ENCODE results near the gene GMCL2. TPM values are rescaled to one million over a fixed set of nuclear protein-coding genes. Genes with fewer than 3 reads are reported as not detected.
"Not testable (repeated sequence)": the region's sequence is repeated elsewhere in the genome, so short reads cannot be mapped to it uniquely, and the experiment has no call there.

Gene GMCL2
- total RNA-seq, 1 experiment from 2014 or later = not detected

DNA sequence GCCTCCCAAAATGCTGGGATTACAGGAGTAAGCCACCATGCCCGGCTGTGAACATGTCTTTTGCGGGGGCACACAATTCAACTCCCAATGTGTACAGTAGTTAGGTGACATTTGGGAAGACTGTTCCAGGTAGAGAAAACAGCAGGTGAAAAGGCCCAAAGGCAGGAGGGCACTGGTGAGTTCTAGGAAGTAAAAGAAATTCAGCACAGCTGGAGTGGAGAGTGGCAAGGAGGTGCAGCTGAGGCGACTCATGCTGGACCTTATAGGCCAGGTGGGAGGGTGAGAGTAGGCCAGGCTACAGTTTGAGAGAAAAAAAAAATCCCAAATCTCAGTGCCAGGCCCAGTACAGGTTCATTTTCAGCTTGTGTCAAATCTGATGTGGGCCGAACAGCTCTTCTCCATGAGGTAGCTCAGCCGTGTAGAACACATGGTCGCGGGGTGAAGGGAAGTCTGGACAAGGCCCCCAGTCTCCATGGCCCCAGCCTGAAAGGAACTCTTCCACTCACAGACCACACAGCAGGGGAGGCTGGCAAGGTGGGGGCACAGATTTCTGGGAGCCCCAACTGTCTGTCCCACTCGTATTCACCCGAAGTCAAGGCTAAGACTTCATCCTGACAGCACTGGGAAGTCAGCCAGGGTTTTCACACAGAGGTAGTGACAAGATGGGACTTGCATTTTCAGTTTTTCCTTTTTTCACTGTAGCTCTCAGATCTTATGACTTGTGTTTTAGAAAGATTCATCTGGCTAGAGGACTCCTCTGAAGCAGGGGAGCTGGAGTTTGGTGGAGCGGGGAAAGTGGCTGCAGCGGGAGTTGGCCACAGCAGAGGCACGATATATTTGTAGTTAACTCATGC lies 12.6 kb upstream of the GMCL2 start:
- DNase-seq (ENCODE audit: low read depth, low spot score) = no peak
- CTCF ChIA-PET = no interaction called here
- Histone ChIP-seq H3K27ac (ENCODE audit: low read depth, low read length) (no peak overlapping the region), H3K4me3 (replicated peaks in 1 of 2; ENCODE audit: low read depth in 1 of 2, low read length in 2 of 2) (no peak overlapping the region), H3K4me2 (ENCODE audit: low read length) (no peak overlapping the region), H3K9me3 (ENCODE audit: control insufficient read depth in 1 of 2, insufficient read depth in 1 of 2, low read depth in 1 of 2, low read length in 2 of 2) (no peaks in the 10 kb centered on the region), H4K20me1 (ENCODE audit: insufficient read depth) (no peaks in the 10 kb centered on the region), H3K4me1 (ENCODE audit: control insufficient read depth in 1 of 2, insufficient read depth in 2 of 2, low read length in 2 of 2) (peaks cover 5 to 25% of the 10 kb centered on the region in 2 experiments), H2AFZ (ENCODE audit: low read depth, low read length, poor library complexity, severe bottlenecking) (no peak overlapping the region), H3K9me2 (ENCODE audit: insufficient read depth) (no peaks in the 10 kb centered on the region), H3K9ac (ENCODE audit: low read length) (no peak overlapping the region), H3K36me3 (ENCODE audit: control insufficient read depth in 1 of 2, insufficient read depth in 2 of 2, low read length in 2 of 2) (no peaks in the 10 kb centered on the region), H3K79me2 (ENCODE audit: insufficient read depth, low read length) (peaks cover 11% of the 10 kb centered on the region; the same call in 1 of the 2 replicates), H3K27me3 (ENCODE audit: insufficient read depth, low read length) (no peaks in the 10 kb centered on the region)
- RAD21 ChIA-PET (ENCODE audit: low non-redundant PET in 1 of 2, low total read pairs in 2 of 2, uncharacterized antibody in 2 of 2, unreplicated experiment in 2 of 2) = no interaction called here
- no peak for TF ChIP-seq EZH2phosphoT487 (IDR thresholded peaks at IDR 0.05; ENCODE audit: borderline replicate concordance)
- TF ChIP-seq, protein P1, sequence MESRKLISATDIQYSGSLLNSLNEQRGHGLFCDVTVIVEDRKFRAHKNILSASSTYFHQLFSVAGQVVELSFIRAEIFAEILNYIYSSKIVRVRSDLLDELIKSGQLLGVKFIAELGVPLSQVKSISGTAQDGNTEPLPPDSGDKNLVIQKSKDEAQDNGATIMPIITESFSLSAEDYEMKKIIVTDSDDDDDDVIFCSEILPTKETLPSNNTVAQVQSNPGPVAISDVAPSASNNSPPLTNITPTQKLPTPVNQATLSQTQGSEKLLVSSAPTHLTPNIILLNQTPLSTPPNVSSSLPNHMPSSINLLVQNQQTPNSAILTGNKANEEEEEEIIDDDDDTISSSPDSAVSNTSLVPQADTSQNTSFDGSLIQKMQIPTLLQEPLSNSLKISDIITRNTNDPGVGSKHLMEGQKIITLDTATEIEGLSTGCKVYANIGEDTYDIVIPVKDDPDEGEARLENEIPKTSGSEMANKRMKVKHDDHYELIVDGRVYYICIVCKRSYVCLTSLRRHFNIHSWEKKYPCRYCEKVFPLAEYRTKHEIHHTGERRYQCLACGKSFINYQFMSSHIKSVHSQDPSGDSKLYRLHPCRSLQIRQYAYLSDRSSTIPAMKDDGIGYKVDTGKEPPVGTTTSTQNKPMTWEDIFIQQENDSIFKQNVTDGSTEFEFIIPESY (IDR thresholded peaks at IDR 0.05; ENCODE audit: extremely low read depth, insufficient replicate concordance, low read length) = no peak
- POLR2A ChIA-PET = no interaction called here
- no TSS peak for BruUV-seq (replicated peaks)
- no peak for ATAC-seq
- intact Hi-C loops (cut with micrococcal nuclease) = no loop called here

- peaks cover 1% of the 10 kb centered on the region; the same call in 1 of the 2 replicates for H3K79me2 ChIP-seq (ENCODE audit: insufficient read depth, low read length)
- no TSS peak for BruUV-seq (replicated peaks)
- ChIA-PET RAD21 (ENCODE audit: low non-redundant PET in 1 of 2, low total read pairs in 2 of 2, uncharacterized antibody in 2 of 2, unreplicated experiment in 2 of 2) (no interaction called here), CTCF (no interaction called here), POLR2A (no interaction called here)
- H3K27me3 ChIP-seq (ENCODE audit: insufficient read depth, low read length) = no peaks in the 10 kb centered on the region
- no peak overlapping the region for H2AFZ ChIP-seq (ENCODE audit: low read depth, low read length, poor library complexity, severe bottlenecking)
- intact Hi-C loops (cut with micrococcal nuclease) = no loop called here
- DNase-seq (ENCODE audit: low read depth, low spot score) (no peak), ATAC-seq (no peak)
- no peaks in the 10 kb centered on the region for H3K36me3 ChIP-seq (ENCODE audit: control insufficient read depth in 1 of 2, insufficient read depth in 2 of 2, low read length in 2 of 2)
- H3K4me3 ChIP-seq (replicated peaks in 1 of 2; ENCODE audit: low read depth in 1 of 2, low read length in 2 of 2) = no peak overlapping the region
- no peaks in the 10 kb centered on the region for H3K9me2 ChIP-seq (ENCODE audit: insufficient read depth)
- H3K4me1 ChIP-seq (ENCODE audit: control insufficient read depth in 1 of 2, insufficient read depth in 2 of 2, low read length in 2 of 2) = peaks cover 5 to 21% of the 10 kb centered on the region in 2 experiments
- H4K20me1 ChIP-seq (ENCODE audit: insufficient read depth) = no peaks in the 10 kb centered on the region
- H3K4me2 ChIP-seq (ENCODE audit: low read length) = no peak overlapping the region
- no peak overlapping the region for H3K27ac ChIP-seq (ENCODE audit: low read depth, low read length)
- no peak overlapping the region for H3K9ac ChIP-seq (ENCODE audit: low read length)
- TF ChIP-seq YY1 (IDR thresholded peaks at IDR 0.05; ENCODE audit: extremely low read depth, insufficient replicate concordance, low read depth, low read length) (no peak), SP1 (IDR thresholded peaks at IDR 0.05; ENCODE audit: low read depth) (no peak), SRF (IDR thresholded peaks at IDR 0.05; ENCODE audit: low read depth) (no peak), EZH2 (IDR thresholded peaks at IDR 0.05) (no peak), ATF3 (IDR thresholded peaks at IDR 0.05) (no peak), CBX3 (IDR thresholded peaks at IDR 0.05; ENCODE audit: low read depth) (no peak), FOSL1 (IDR thresholded peaks at IDR 0.05; ENCODE audit: low read depth) (no peak), SIN3A (IDR thresholded peaks at IDR 0.05; ENCODE audit: low read depth) (no peak), EGR1 (IDR thresholded peaks at IDR 0.05; ENCODE audit: low read depth) (no peak)
- H3K9me3 ChIP-seq (ENCODE audit: control insufficient read depth in 1 of 2, insufficient read depth in 1 of 2, low read depth in 1 of 2, low read length in 2 of 2) = no peaks in the 10 kb centered on the region
Measured at GRCh38 chr5:178198706-178199105, 11.5 kb upstream of the GMCL2 start.

GRCh38 chr5:178198151-178198550 lies 11.0 kb upstream of the GMCL2 start:
- RAD21 ChIA-PET (ENCODE audit: low non-redundant PET in 1 of 2, low total read pairs in 2 of 2, uncharacterized antibody in 2 of 2, unreplicated experiment in 2 of 2); H3K9ac ChIP-seq (ENCODE audit: low read length); H3K9me2 ChIP-seq (ENCODE audit: insufficient read depth); H3K27me3 ChIP-seq (ENCODE audit: insufficient read depth, low read length); intact Hi-C loops (cut with micrococcal nuclease); H3K36me3 ChIP-seq (ENCODE audit: control insufficient read depth in 1 of 2, insufficient read depth in 2 of 2, low read length in 2 of 2); H3K79me2 ChIP-seq (ENCODE audit: insufficient read depth, low read length); H3K9me3 ChIP-seq (ENCODE audit: control insufficient read depth in 1 of 2, insufficient read depth in 1 of 2, low read depth in 1 of 2, low read length in 2 of 2); POLR2A ChIA-PET; ATAC-seq; DNase-seq (ENCODE audit: low read depth, low spot score); H4K20me1 ChIP-seq (ENCODE audit: insufficient read depth); H3K27ac ChIP-seq (ENCODE audit: low read depth, low read length); H3K4me2 ChIP-seq (ENCODE audit: low read length); H3K4me3 ChIP-seq (replicated peaks in 1 of 2; ENCODE audit: low read depth in 1 of 2, low read length in 2 of 2); H2AFZ ChIP-seq (ENCODE audit: low read depth, low read length, poor library complexity, severe bottlenecking); BruUV-seq (replicated peaks); CTCF ChIA-PET: not testable (repeated sequence)
- H3K4me1 ChIP-seq (ENCODE audit: control insufficient read depth in 1 of 2, insufficient read depth in 2 of 2, low read length in 2 of 2) = peaks cover 5 to 21% of the 10 kb centered on the region in 2 experiments
